Mesenteric fat pad (tissue), 1 donor: ENCODE data around the gene PHF21B. TPM values are rescaled to one million over a fixed set of nuclear protein-coding genes. Genes with fewer than 3 reads are reported as not detected.
"Not testable (repeated sequence)": the region's sequence is repeated elsewhere in the genome, so short reads cannot be mapped to it uniquely, and the experiment has no call there.

Experiments used
- DNase-seq: peaks from one replicate; pipeline ENCODE4 v3.0.0-alpha.2; 2020; ENCODE audit warnings: low spot score
- total RNA-seq: library from RNA; stranded (reverse); fragmentation: NEBNext Ultra II Directional; extraction: Animal tissue kit (Norgen Biotek cat#: 25700); gene quantifications from one replicate; pipeline ENCODE4 v1.2.1, GENCODE V29; 2021
- donor health status: DM: yes; HTN: yes; CAD: no.

PHF21B gene
- total RNA-seq, 1 donor from 2014 or later, result not detected

DNA sequence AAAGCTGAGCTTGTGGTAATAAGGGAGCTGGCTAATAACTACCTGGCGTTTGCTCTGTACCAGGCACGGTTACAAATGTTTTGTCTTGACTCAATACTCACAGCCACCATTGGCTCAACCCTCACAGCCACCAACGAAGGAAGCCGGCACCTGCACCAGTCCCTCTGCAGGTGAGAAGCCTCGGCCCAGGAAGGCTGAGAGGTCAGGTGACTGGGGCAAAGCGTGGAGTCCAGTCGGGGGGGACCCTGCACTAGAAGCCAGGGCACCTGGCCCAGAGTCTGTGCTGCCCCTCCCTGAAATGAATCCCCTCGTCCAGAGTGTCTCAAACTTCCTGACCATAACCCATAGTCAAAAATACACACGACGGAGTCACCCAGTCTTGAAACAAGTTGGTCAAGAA lies 90.1 kb downstream of the PHF21B start:
- no peak for DNase-seq

- DNase-seq, result no peak
Measured at GRCh38 chr22:44918925-44919392, 90.8 kb downstream of the PHF21B start.

DNA sequence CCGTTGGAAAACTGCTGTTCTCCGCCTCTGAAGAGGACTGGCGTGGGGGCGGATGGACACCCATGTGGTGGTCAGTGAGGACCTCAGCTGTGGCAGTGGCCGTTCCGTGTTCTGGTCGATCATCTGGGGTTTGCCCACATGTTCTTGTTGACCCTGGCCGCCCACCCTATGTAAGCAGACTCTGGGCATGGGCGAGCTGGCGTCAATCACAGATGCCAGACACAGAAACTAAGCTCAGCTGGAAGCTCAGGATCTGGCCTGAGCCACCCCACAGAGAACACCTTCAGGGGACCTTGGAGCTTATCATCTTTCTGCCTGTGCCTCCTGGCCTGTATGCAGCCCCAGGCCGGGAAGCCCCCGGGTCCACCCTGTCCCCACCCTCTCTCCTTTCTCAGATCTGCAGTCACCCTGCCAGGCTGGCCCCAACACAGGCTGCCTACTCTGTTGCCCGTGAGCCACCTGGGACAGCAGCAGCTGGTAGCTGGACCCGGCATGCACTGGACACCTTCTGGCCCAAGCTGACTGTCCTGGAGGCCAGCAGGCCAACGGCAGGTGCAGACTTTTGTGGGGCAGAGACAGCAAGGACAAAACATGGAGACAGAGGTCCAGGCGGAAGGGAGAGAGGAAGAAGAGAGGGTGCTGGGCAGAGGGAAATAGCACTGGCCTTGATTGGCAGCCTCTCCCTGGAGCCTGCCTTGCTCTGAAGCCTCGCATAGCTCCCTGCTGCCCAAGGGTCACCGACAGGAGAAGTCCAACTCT lies 91.5 kb downstream of the PHF21B start:
- DNase-seq, result no peak

GRCh38 chr22:44917372-44918165 lies 92.2 kb downstream of the PHF21B start:
- no peak for DNase-seq

- no peak for DNase-seq
Measured at GRCh38 chr22:44916281-44917231, 93.2 kb downstream of the PHF21B start.

GRCh38 chr22:44915441-44915840 lies 94.4 kb downstream of the PHF21B start:
- DNase-seq, result no peak

DNA sequence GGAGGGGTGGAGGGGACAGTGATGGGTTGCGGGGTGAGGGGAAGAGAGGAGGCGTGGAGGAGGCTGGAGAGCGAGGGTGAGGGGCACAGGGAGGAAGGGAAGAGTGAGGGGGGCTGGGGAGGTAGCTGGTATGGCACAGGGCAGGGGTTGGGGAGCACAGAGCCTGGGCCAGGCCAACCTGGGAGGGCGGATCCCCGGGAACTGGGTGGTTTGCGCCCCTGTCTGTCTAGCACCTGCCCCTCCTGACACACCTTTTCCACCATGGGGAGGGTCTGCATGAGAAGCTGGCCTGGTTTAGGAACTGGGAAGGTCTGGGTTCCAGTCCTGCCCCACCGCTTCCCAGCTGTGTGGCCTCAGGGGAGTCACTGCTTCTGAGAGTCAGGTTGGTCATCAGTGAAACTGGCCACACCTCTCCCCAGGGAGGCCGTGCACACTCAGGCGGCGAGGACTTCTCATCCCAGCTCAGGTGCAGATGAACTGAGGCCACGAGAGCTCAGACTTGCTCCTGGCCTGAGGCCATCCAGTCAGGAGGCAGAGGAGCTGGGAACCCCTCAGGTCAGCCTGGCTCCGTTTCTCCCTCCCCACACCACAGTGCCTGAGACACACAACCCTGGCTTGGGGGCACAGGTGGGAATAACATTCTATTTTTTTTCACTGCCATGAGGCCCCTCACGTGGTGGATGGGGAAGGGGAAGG lies 95.6 kb downstream of the PHF21B start:
- no peak for DNase-seq

DNA sequence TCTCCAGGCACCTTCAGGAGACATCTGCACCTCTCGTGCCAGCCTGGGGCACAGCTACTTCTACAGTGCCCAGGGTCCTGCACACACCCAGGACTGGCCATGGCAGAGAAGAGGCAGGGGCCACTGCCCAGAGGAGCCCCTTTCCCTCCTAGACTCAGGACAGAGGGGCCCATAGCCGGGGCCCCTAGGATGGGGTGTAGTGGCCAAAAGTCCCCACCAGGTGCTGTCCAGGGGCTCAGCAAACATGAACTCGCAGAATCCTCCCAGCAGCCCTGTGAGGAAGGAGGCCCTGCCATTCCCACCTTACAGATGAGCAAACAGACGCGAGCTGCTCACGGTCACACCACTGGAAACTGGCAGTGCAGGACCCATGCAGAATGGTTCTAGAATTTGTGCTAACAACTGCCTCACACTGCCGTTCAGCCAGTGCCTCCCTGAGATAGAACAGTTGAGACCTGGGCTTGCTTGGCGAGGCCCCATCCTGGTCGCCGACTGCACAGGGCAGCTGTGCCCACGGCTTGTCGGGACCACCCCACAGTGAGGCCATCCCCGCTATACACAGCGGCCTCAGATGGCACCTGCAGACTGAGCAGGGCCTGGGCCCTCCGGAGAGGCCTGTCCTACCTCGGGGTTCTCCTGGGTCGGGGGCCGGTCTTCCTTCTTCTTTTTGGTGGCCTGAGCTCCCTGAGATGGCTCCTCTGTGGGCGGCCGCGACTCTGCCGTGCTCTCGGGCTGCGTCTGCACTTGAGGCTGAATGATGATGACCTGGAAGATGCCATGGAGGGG lies 96.4 kb downstream of the PHF21B start:
- DNase-seq, result no peak

DNA sequence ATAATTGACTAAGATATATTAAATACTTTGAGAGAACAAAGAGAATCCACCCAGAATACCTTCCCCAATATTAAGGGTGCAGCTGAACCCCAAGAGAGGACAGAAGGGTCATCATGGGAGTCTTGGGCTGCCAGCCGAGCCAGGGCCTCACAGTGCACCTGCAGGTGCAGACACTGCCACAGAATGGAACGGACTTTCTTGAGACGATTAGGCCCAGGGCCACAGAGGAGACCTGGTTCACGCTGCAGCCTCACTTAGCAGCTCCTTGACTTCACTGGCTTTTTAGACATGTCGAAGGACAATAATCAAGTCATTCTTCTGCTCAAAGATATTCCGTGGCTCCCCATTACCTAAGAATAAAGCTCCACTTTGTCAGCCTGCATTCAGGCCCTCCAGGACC lies 100.6 kb downstream of the PHF21B start:
- peak; percentile 57 for DNase-seq

GRCh38 chr22:44907765-44908737 lies 101.8 kb downstream of the PHF21B start:
- DNase-seq, result peak; percentile 87

GRCh38 chr22:44906999-44907644 lies 102.7 kb downstream of the PHF21B start:
- DNase-seq, result peak; percentile 83

DNA sequence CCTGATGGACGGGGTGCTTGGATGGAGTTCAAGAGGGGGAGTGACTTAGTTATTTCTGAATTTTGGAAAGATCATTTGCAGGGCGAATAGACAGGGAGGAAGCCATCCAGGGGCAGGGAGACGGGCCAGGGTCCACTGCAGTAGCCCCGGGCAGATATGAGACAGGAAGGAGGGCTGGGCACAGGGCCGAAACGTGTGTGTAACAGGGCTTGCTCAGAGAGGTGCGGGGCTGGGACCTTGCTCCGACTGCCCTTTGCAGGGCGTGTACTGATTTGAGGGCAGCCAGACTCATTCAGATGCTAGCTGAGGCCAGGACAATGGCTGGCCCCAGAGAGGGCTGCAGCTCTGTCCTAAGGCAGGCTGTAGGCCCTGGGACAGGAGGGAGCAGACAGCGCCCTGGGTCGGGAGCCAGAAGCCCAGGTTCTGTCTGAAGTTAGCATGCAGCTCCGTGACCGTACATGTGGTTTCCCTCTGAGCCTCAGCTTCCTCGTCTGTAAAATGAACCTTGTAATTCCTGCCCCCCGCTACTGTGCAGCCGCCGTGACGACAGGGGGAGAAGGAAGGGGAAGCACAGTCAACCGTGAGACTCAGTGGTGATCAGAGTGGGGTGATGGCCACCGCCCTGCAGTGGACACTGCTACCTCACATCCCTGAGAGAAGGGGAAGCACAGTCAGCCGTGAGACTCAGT lies 103.4 kb downstream of the PHF21B start:
- DNase-seq, result peak; percentile 86

GRCh38 chr22:44904492-44905152 lies 105.2 kb downstream of the PHF21B start:
- not testable (repeated sequence) for DNase-seq

GRCh38 chr22:44903164-44903563 lies 106.6 kb downstream of the PHF21B start:
- DNase-seq, result not testable (repeated sequence)

DNA sequence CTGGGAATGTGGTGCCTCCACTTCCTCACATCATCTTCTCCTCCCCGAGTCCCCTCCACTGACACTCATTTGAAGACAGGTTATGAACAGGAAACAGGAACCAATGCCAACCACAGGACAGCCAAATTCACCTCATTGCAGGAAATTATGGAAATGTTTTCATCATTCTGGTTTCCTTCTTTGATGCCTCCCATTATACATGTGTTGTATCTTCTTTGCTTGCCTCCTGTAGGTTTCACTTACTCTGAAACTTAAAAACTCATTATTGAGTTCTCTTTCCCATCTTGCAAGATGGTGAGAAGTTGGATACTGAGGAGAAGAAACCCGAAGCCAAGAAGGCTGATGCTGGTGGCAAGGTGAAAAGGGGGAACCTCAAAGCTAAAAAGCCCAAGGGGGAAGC lies 108.5 kb downstream of the PHF21B start:
- no peak for DNase-seq

DNA sequence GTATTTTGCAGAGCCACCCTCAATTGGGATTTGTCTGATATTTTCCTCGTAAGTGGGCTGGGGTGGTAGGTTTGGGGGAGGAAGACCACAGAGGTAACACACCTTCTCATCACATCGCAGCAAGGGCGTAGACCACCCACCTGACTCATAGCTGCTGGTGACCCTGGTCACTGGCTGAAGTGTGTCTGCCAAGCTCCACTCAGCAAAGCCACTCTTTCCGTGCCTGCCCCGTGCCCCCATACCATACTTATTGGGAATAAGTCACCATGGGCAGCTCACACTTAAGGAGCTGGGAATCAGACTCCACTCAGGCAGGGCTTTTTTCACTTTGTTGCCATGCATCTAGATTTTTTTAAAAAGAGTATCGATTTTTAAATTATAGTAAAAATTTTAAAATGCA lies 111.6 kb downstream of the PHF21B start:
- no peak for DNase-seq
